HepG2 (cell line): ENCODE results near the gene PSMD1. TPM values are rescaled to one million over a fixed set of nuclear protein-coding genes. Genes with fewer than 3 reads are reported as not detected.
A peak's percentile ranks its signal among the peaks of the same experiment; 100 is the strongest.

Experiments
- CBX1 ChIP-seq: IDR thresholded peaks from one replicate; pipeline ENCODE4 v1.6.1; 2016; ENCODE audit warnings: antibody characterized with exemption, low read depth
- CCDC6 ChIP-seq: sonication (generic); formaldehyde crosslinking; IDR thresholded peaks from 2 replicates; pipeline ENCODE4 v1.8.1; 2022; ENCODE audit warnings: mild to moderate bottlenecking, missing genetic modification reagents, moderate library complexity
- MTA1 ChIP-seq: sonication (generic); formaldehyde crosslinking; IDR thresholded peaks from 2 replicates; pipeline ENCODE4 v1.4.0; 2020; ENCODE audit warnings: missing genetic modification reagents, mild to moderate bottlenecking, borderline replicate concordance
- NRL ChIP-seq: sonication (generic); formaldehyde crosslinking; IDR thresholded peaks from 2 replicates; pipeline ENCODE4 v1.5.0; 2020; ENCODE audit warnings: missing genetic modification reagents, mild to moderate bottlenecking, moderate library complexity, borderline replicate concordance
- PPARG ChIP-seq: conservative IDR thresholded peaks from 2 replicates; pipeline ENCODE4 v1.6.1; 2016; ENCODE audit warnings: missing biosample characterization, missing genetic modification reagents
- SP4 ChIP-seq: sonication (generic); formaldehyde crosslinking; IDR thresholded peaks from 2 replicates; pipeline ENCODE4 v1.8.1; 2023; ENCODE audit warnings: mild to moderate bottlenecking, missing genetic modification reagents
- ZNF264 ChIP-seq: sonication (generic); formaldehyde crosslinking; IDR thresholded peaks from 2 replicates; pipeline ENCODE4 v1.4.0; 2020; ENCODE audit warnings: missing genetic modification reagents
- ZNF326 ChIP-seq: sonication (generic); formaldehyde crosslinking; IDR thresholded peaks from 2 replicates; pipeline ENCODE4 v1.4.0; 2020; ENCODE audit warnings: missing genetic modification reagents, borderline replicate concordance
- ZNF431 ChIP-seq: sonication (generic); formaldehyde crosslinking; IDR thresholded peaks from 2 replicates; pipeline ENCODE4 v1.9.0; 2022; ENCODE audit warnings: missing genetic modification reagents, low read depth, mild to moderate bottlenecking, borderline replicate concordance
- ZNF510 ChIP-seq: sonication (generic); formaldehyde crosslinking; IDR thresholded peaks from 2 replicates; pipeline ENCODE4 v1.4.0; 2020; ENCODE audit warnings: low read depth, mild to moderate bottlenecking, missing genetic modification reagents
- polyA plus RNA-seq, 8 experiments: library from polyadenylated mRNA; depleted of rRNA in 3 of 8; stranded (reverse) in 7 of 8; unstranded in 1 of 8; fragments of >200 nt; fragmentation: Illumina TruSeq in 4 of 8; extraction: Trizol in 4 of 8; gene quantifications; 2 replicates each; pipeline versions ENCODE4 v1.2.1 to v1.2.3, GENCODE V29; 2011 to 2016; ENCODE audit warnings: low read depth in 4 of 8, missing spikeins in 1 of 8, mixed read lengths in 1 of 8; ENCODE audit not compliant: insufficient read depth in 1 of 8
- total RNA-seq, 5 experiments: library from RNA; depleted of rRNA; stranded (reverse); fragments of >200 nt; fragmentation: Illumina TruSeq; extraction: Trizol; gene quantifications; 2 replicates each; pipeline ENCODE4 v1.2.3, GENCODE V29; 2016; ENCODE audit warnings: low read depth in 1 of 5
- TF ChIP-seq, protein P1 (sequence below): sonication (generic); formaldehyde crosslinking; IDR thresholded peaks from 2 replicates; pipeline ENCODE4 v1.4.0; 2020; ENCODE audit warnings: mild to moderate bottlenecking, low read depth, missing genetic modification reagents
- TF ChIP-seq, protein P2 (sequence below): sonication (generic); formaldehyde crosslinking; conservative IDR thresholded peaks from 2 replicates; pipeline ENCODE4 v1.5.0; 2020; ENCODE audit warnings: missing genetic modification reagents
- TF ChIP-seq, protein P3 (sequence below): sonication (generic); formaldehyde crosslinking; IDR thresholded peaks from 2 replicates; pipeline ENCODE4 v1.4.0; 2020; ENCODE audit warnings: mild to moderate bottlenecking, low read depth, missing genetic modification reagents
- TF ChIP-seq, protein P4 (sequence below), 2 experiments: IDR thresholded peaks; 2 replicates each; pipeline ENCODE4 v1.6.1; 2011 to 2012; ENCODE audit warnings: low read length in 2 of 2, borderline replicate concordance in 1 of 2, low read depth in 1 of 2, mild to moderate bottlenecking in 1 of 2, moderate library complexity in 1 of 2
- TF ChIP-seq, protein P5 (sequence below): sonication (generic); formaldehyde crosslinking; IDR thresholded peaks from 2 replicates; pipeline ENCODE4 v1.8.1; 2023; ENCODE audit warnings: mild to moderate bottlenecking, moderate library complexity, missing genetic modification reagents
- TF ChIP-seq, protein P6 (sequence below): sonication (generic); formaldehyde crosslinking; IDR thresholded peaks from 2 replicates; pipeline ENCODE4 v1.5.1; 2020; ENCODE audit warnings: mild to moderate bottlenecking, missing genetic modification reagents, borderline replicate concordance

The PSMD1 gene
- total and polyA plus RNA-seq, 2 of the 13 experiments (the other 11 are each of a cell fraction or from before 2014, with no cell fraction given), result 136 to 191 TPM

DNA sequence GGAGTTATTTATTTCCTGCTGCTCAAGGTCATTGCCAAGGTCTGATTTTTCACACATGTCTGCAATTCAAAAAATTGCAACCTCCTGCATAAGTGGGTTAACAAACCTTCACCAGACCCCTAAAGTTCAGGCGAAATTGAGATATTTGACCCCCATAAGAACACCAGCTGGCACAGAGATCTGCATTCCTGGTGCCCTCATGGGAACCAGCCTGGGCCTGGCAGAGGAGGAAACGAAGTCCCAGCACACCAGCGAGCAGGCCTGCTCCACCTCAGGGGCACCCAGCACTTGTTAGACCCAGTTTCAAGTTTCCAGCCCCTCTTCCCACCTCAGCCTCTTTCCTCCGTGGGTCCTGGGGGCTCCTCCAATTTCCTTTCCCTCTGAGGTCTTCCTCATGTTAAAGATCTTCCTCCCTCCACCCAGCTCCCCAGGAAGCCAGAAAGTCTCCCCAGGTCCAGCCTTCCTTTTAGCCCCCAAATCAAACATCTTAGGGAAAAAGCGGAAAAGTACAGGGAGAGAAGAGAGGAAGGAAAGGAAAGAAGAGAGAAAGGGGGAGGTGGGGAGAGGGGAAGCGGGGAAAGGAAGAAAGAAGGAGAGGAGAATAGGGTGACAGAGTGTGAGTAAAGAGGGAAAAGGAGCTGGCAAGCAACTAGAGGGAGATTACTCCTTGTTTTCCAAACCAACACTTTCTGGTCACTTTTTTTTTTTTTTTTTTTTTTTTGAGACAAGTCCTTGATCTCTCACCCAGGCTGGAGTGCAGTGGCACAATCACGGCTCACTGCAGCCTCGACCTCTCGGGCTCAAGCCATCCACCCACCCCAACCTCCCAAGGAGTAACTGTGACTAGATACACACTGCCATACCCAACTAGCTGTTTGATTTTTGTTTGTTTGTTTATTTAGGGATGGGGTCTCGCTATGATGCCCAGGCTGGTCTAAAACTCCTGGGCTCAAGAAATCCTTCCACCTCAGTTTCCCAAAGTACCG lies 23.2 kb upstream of the PSMD1 start (continued):
- TF ChIP-seq PPARG (CRISPR knock-in tag), result no peak
- TF ChIP-seq, protein P1, sequence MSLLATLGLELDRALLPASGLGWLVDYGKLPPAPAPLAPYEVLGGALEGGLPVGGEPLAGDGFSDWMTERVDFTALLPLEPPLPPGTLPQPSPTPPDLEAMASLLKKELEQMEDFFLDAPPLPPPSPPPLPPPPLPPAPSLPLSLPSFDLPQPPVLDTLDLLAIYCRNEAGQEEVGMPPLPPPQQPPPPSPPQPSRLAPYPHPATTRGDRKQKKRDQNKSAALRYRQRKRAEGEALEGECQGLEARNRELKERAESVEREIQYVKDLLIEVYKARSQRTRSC (CRISPR knock-in tag), result no peak
- TF ChIP-seq ZNF326 (CRISPR knock-in tag), result no peak
- TF ChIP-seq ZNF510 (CRISPR knock-in tag), result no peak
- TF ChIP-seq NRL (CRISPR knock-in tag), result no peak
- no peak for TF ChIP-seq ZNF431 (CRISPR knock-in tag)
- no peak for TF ChIP-seq CBX1
- TF ChIP-seq, protein P2, sequence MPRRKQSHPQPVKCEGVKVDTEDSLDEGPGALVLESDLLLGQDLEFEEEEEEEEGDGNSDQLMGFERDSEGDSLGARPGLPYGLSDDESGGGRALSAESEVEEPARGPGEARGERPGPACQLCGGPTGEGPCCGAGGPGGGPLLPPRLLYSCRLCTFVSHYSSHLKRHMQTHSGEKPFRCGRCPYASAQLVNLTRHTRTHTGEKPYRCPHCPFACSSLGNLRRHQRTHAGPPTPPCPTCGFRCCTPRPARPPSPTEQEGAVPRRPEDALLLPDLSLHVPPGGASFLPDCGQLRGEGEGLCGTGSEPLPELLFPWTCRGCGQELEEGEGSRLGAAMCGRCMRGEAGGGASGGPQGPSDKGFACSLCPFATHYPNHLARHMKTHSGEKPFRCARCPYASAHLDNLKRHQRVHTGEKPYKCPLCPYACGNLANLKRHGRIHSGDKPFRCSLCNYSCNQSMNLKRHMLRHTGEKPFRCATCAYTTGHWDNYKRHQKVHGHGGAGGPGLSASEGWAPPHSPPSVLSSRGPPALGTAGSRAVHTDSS, result no peak
- TF ChIP-seq SP4 (CRISPR knock-in tag), result no peak
- TF ChIP-seq, protein P3, sequence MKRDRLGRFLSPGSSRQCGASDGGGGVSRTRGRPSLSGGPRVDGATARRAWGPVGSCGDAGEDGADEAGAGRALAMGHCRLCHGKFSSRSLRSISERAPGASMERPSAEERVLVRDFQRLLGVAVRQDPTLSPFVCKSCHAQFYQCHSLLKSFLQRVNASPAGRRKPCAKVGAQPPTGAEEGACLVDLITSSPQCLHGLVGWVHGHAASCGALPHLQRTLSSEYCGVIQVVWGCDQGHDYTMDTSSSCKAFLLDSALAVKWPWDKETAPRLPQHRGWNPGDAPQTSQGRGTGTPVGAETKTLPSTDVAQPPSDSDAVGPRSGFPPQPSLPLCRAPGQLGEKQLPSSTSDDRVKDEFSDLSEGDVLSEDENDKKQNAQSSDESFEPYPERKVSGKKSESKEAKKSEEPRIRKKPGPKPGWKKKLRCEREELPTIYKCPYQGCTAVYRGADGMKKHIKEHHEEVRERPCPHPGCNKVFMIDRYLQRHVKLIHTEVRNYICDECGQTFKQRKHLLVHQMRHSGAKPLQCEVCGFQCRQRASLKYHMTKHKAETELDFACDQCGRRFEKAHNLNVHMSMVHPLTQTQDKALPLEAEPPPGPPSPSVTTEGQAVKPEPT (CRISPR knock-in tag), result no peak
- peak; percentile 50; the same call in 1 of the 2 replicates for TF ChIP-seq MTA1 (CRISPR knock-in tag)
- no peak for TF ChIP-seq CCDC6
- peak; percentile 41; the same call in 1 of the 2 replicates for TF ChIP-seq ZNF264 (CRISPR knock-in tag)
- TF ChIP-seq, protein P4, sequence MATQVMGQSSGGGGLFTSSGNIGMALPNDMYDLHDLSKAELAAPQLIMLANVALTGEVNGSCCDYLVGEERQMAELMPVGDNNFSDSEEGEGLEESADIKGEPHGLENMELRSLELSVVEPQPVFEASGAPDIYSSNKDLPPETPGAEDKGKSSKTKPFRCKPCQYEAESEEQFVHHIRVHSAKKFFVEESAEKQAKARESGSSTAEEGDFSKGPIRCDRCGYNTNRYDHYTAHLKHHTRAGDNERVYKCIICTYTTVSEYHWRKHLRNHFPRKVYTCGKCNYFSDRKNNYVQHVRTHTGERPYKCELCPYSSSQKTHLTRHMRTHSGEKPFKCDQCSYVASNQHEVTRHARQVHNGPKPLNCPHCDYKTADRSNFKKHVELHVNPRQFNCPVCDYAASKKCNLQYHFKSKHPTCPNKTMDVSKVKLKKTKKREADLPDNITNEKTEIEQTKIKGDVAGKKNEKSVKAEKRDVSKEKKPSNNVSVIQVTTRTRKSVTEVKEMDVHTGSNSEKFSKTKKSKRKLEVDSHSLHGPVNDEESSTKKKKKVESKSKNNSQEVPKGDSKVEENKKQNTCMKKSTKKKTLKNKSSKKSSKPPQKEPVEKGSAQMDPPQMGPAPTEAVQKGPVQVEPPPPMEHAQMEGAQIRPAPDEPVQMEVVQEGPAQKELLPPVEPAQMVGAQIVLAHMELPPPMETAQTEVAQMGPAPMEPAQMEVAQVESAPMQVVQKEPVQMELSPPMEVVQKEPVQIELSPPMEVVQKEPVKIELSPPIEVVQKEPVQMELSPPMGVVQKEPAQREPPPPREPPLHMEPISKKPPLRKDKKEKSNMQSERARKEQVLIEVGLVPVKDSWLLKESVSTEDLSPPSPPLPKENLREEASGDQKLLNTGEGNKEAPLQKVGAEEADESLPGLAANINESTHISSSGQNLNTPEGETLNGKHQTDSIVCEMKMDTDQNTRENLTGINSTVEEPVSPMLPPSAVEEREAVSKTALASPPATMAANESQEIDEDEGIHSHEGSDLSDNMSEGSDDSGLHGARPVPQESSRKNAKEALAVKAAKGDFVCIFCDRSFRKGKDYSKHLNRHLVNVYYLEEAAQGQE (IDR thresholded peaks at IDR 0.05; ENCODE audit: borderline replicate concordance in 1 of 2, low read depth in 1 of 2, low read length in 2 of 2), result no peak
- TF ChIP-seq, protein P5, sequence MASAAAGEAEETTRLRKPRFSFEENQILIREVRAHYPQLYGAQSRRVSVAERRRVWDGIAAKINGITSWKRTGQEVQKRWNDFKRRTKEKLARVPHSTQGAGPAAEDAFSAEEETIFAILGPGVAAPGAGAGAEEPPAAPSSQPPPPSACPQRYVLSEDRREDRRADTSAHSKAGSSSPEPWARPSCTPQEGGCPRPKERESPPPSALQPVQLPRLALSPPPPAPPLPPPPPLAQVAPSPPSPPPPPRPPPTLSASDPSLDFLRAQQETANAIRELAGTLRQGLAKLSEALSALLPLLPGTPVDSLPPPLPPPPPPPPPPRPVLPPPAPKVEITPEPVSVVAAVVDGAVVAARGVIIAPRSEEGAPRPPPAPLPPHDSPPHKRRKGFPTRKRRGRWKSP (CRISPR knock-in tag), result 0 out of 2 replicates have a peak, but pooled peaks have one; percentile 26
- TF ChIP-seq, protein P6, sequence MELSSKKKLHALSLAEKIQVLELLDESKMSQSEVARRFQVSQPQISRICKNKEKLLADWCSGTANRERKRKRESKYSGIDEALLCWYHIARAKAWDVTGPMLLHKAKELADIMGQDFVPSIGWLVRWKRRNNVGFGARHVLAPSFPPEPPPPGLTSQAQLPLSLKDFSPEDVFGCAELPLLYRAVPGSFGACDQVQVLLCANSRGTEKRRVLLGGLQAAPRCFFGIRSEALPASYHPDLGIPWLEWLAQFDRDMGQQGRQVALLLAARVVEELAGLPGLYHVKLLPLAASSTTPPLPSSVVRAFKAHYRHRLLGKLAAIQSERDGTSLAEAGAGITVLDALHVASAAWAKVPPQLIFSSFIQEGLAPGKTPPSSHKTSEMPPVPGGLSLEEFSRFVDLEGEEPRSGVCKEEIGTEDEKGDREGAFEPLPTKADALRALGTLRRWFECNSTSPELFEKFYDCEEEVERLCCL (CRISPR knock-in tag), result no peak
